ENCODE measurements around the gene ETS2.

DNA sequence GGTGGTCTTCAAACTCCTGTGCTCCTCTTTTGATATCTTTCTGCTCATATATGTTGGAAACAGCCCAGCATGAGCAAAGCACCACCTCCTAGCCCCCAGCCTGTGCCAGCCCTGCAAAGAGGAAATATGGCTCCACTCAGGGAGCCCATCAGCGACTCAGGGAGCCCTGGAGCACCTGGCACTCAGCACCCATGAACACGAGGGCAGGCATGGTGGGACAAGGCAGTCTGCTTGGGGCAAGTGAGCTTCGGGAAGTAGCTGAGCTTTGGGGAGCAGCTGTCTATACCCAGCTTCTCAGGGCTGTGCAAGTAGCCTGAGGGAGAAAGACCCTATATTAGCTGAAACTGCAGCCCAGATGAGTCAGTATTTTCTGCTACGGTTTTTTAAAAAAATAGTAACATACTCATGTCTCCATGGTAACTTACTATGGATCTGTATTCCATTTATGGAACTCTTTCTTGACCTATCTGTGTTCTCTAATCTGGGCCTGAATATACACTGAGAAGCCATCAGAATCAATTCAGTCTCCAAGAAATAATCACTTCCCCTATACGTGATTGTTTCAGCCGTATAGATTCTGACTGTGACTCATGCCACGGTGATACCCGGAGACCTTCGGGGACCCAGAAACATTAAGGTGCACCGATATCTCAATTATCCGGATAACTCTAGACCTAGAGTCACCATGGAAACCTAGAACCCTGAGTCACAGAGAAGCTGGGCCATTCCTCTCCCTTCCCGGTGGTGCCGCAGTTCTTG is 1.5 kb upstream of the ETS2 start:
- no peak for TF ChIP-seq ELF4 (IDR thresholded peaks at IDR 0.05)
- no peak for TF ChIP-seq HDGF (IDR thresholded peaks at IDR 0.05; ENCODE audit: borderline replicate concordance)
- TF ChIP-seq BHLHE40 (IDR thresholded peaks at IDR 0.05; ENCODE audit: borderline replicate concordance) = no peak
- TF ChIP-seq SUZ12 (IDR thresholded peaks at IDR 0.05) = no peak

All from HEK293T (cell line).